GM18526 (cell line): ENCODE data around the gene ADGRG3.

Experiments used
- POLR2A ChIP-seq: IDR thresholded peaks from 3 replicates; pipeline ENCODE4 v1.6.1; 2011; ENCODE audit not compliant: insufficient read length; ENCODE audit errors: extremely low read depth

ADGRG3 gene

GRCh38 chr16:57722210-57722499 lies 54.0 kb downstream of the ADGRG3 start:
- TF ChIP-seq POLR2A = no peak

- no peak for TF ChIP-seq POLR2A
Measured at GRCh38 chr16:57722651-57723050, 54.5 kb downstream of the ADGRG3 start.

GRCh38 chr16:57723170-57723569 lies 55.1 kb downstream of the ADGRG3 start:
- TF ChIP-seq POLR2A = no peak

GRCh38 chr16:57724531-57724930 lies 56.4 kb downstream of the ADGRG3 start:
- no peak for TF ChIP-seq POLR2A

GRCh38 chr16:57725151-57725550 lies 57.0 kb downstream of the ADGRG3 start:
- TF ChIP-seq POLR2A = no peak

- TF ChIP-seq POLR2A = no peak
Measured at GRCh38 chr16:57725554-57725953, 57.4 kb downstream of the ADGRG3 start.

- TF ChIP-seq POLR2A = no peak
Measured at GRCh38 chr16:57725976-57726375, 57.9 kb downstream of the ADGRG3 start.

- no peak for TF ChIP-seq POLR2A
Measured at GRCh38 chr16:57726433-57726947, 58.4 kb downstream of the ADGRG3 start.

GRCh38 chr16:57727610-57728009 lies 59.5 kb downstream of the ADGRG3 start:
- TF ChIP-seq POLR2A = no peak

GRCh38 chr16:57728336-57729181 lies 60.5 kb downstream of the ADGRG3 start:
- no peak for TF ChIP-seq POLR2A

- no peak for TF ChIP-seq POLR2A
Measured at GRCh38 chr16:57729182-57729484, 61.0 kb downstream of the ADGRG3 start.

GRCh38 chr16:57730771-57731730 lies 62.9 kb downstream of the ADGRG3 start:
- no peak for TF ChIP-seq POLR2A

- no peak for TF ChIP-seq POLR2A
Measured at GRCh38 chr16:57732037-57732436, 63.9 kb downstream of the ADGRG3 start.

- TF ChIP-seq POLR2A = no peak
Measured at GRCh38 chr16:57732714-57733113, 64.6 kb downstream of the ADGRG3 start.

- no peak for TF ChIP-seq POLR2A
Measured at GRCh38 chr16:57734308-57734924, 66.3 kb downstream of the ADGRG3 start.
